ENCODE data around the gene TRIM26.

The TRIM26 gene

DNA sequence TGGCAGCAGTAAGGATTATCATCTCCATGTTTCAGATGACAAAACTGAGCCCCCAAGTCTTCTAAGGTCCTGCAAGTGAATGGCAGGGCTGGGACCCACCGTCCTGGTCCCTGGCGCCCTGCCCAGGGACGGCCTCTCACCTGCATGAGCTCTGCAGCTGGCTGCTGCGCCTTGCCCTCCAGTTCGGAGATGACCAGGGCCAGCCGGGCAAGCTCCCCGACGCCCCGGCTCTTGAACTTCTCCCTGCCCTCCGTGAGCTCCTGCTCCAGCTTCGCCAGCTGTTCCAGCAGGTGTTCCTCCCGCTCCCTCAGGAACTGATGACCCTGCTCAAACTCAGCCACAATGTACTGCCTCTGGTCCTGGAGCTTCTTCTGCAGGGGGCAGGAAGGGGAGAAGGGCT lies 16.8 kb downstream of the TRIM26 start:
- no peak for TF ChIP-seq CTCF (IDR thresholded peaks at IDR 0.05; ENCODE audit: insufficient read depth, missing control alignments)
- no peak for FAIRE-seq
- no peak for DNase-seq (ENCODE audit: insufficient read length, low spot score)

GRCh38 chr6:30195951-30196350 lies 17.3 kb downstream of the TRIM26 start:
- DNase-seq (ENCODE audit: insufficient read length, low spot score) (no peak), FAIRE-seq (no peak)

GRCh38 chr6:30194797-30195690 lies 18.2 kb downstream of the TRIM26 start:
- no peak for FAIRE-seq
- TF ChIP-seq CTCF (IDR thresholded peaks at IDR 0.05; ENCODE audit: insufficient read depth, missing control alignments) = no peak
- no peak for DNase-seq (ENCODE audit: insufficient read length, low spot score)

More at GRCh38 chr6:30195951-30196350, 17.3 kb downstream of the TRIM26 start:
- no peak for TF ChIP-seq CTCF (IDR thresholded peaks at IDR 0.05; ENCODE audit: insufficient read depth, missing control alignments)

DNA sequence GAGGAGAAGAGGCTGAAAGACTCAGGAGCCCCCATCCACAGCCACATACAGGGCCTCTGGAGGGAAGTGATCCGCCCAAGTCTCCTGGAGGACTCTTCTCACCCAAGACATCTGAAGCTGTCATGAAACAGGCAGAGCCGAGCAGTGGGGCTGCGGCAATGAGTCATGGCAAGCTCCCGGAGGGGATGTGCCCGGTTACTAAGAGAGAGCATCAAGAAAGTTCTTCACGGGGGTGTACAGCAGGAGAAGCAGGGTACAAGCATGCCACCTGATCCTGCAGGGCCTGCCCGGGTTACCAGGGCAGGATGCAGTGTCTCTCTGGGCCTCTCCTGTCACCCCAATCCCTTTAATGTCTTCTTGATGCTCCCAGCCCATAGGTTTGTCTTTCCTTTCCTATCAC lies 21.1 kb downstream of the TRIM26 start:
- no peak for DNase-seq (ENCODE audit: insufficient read length, low spot score)
- no peak for FAIRE-seq
- TF ChIP-seq CTCF (IDR thresholded peaks at IDR 0.05; ENCODE audit: insufficient read depth, missing control alignments) = no peak

DNA sequence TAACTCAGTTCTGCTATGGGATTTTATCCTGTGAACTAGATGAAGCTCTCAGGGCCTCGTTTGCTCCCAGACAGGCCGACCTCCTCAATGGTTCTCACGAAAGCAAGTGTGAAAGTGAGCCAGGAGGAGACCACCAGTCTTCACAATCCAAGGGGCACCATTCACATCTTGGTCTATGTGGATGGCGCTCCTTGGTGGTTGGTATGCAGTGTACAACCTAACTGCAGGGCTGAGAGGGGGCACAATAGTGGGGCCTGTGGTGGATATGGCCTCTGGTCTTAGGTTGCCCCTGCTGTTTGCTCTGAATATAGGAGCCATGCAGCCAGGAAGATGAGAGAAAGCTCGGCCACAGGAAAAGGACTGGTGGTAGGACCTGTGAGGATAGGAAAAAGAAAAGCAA lies 24.7 kb downstream of the TRIM26 start:
- no peak for FAIRE-seq
- TF ChIP-seq CTCF (IDR thresholded peaks at IDR 0.05; ENCODE audit: insufficient read depth, missing control alignments) = no peak
- no peak for DNase-seq (ENCODE audit: insufficient read length, low spot score)

DNA sequence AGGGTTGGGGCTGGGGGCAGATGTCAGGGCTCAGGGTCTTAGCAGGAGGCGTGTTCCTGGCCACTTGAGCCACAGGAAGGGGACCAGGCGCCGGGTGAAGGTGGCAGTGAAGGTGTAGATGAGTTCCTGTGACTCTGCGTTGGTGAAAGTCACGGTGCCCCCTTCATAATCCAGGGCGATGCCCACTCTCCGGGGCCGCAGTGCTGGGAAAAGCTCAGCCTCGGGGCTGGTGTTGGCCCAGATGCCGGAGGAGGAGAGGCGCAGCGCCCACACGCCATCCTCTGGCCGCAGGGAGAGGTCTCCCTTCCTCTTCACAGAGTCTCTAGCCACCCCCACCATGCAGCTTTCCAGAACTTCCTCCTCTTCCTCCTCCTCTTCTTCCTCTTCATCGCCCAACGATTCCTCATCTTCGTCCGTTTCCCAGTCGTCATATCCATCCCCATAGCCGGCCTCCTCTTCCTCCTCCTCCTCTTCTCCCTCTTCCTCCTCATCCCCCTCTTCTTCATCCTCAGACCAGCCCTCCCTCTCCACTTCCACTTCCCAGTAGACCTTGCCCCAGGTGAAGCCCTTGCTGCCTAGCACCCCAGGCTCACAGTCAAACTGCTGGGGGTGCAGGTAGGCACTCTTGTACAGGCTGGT lies 27.2 kb downstream of the TRIM26 start:
- FAIRE-seq (no peak), DNase-seq (ENCODE audit: insufficient read length, low spot score) (no peak)
- TF ChIP-seq CTCF (IDR thresholded peaks at IDR 0.05; ENCODE audit: insufficient read depth, missing control alignments) = no peak
